HG03571 (cell line): ENCODE data around the gene TFIP11.

Experiments used
- ATAC-seq: cut with Tn5 transposase; IDR thresholded peaks from one replicate; pipeline ENCODE4 v1.9.1; 2021; ENCODE audit not compliant: unreplicated experiment

TFIP11 gene

GRCh38 chr22:26479792-26480610, 32.3 kb downstream of the TFIP11 start:
- no peak for ATAC-seq

- ATAC-seq = no peak
These were observed 33.1 kb downstream of the TFIP11 start for GRCh38 chr22:26479043-26479791.

- no peak for ATAC-seq
These were observed 34.9 kb downstream of the TFIP11 start for GRCh38 chr22:26477341-26477731.

- ATAC-seq = no peak
These were observed 35.5 kb downstream of the TFIP11 start for GRCh38 chr22:26476705-26477340.

GRCh38 chr22:26474682-26475081, 37.6 kb downstream of the TFIP11 start:
- no peak for ATAC-seq

GRCh38 chr22:26471522-26471921, 40.8 kb downstream of the TFIP11 start:
- ATAC-seq = no peak

- no peak for ATAC-seq
These were observed 41.5 kb downstream of the TFIP11 start for GRCh38 chr22:26470807-26471206.

- ATAC-seq = no peak
These were observed 46.1 kb downstream of the TFIP11 start for GRCh38 chr22:26466196-26466595.

GRCh38 chr22:26464312-26464711, 48.0 kb downstream of the TFIP11 start:
- ATAC-seq = no peak

- ATAC-seq = no peak
These were observed 48.6 kb downstream of the TFIP11 start for GRCh38 chr22:26463688-26464087.

- no peak for ATAC-seq
These were observed 49.1 kb downstream of the TFIP11 start for GRCh38 chr22:26463101-26463661.

- ATAC-seq = no peak
These were observed 49.6 kb downstream of the TFIP11 start for GRCh38 chr22:26462641-26463040.

GRCh38 chr22:26462051-26462450, 50.2 kb downstream of the TFIP11 start:
- no peak for ATAC-seq

- no peak for ATAC-seq
These were observed 51.0 kb downstream of the TFIP11 start for GRCh38 chr22:26461188-26461810.

- ATAC-seq = no peak
These were observed 52.1 kb downstream of the TFIP11 start for GRCh38 chr22:26460202-26460601.

GRCh38 chr22:26457661-26458272, 54.5 kb downstream of the TFIP11 start:
- no peak for ATAC-seq

- no peak for ATAC-seq
These were observed 58.3 kb downstream of the TFIP11 start for GRCh38 chr22:26453812-26454500.

- ATAC-seq = no peak
These were observed 59.1 kb downstream of the TFIP11 start for GRCh38 chr22:26453216-26453615.

GRCh38 chr22:26452236-26453016, 59.8 kb downstream of the TFIP11 start:
- no peak for ATAC-seq
